Parathyroid adenoma (tissue), 2 donors: Measurements from ENCODE around the gene GRIK2.

ENCODE experiments used
- H2AFZ ChIP-seq: fragments of 300-600 bp; sonication (generic); one replicate; pipeline ENCODE4 v1.7.0; 2017; ENCODE audit warnings: antibody characterized with exemption, mild to moderate bottlenecking
- H3K27ac ChIP-seq: fragments of 300-600 bp; sonication (generic); one replicate; pipeline ENCODE4 v1.7.0; 2017
- H3K27me3 ChIP-seq: fragments of 300-600 bp; sonication (generic); one replicate; pipeline ENCODE4 v1.7.0; 2017; ENCODE audit warnings: low read length; ENCODE audit not compliant: control insufficient read depth, insufficient read depth
- H3K36me3 ChIP-seq: fragments of 300-600 bp; sonication (generic); one replicate; pipeline ENCODE4 v1.7.0; 2017; ENCODE audit warnings: low read length; ENCODE audit not compliant: control insufficient read depth, insufficient read depth
- H3K4me1 ChIP-seq: fragments of 300-600 bp; sonication (generic); one replicate; pipeline ENCODE4 v1.7.0; 2017; ENCODE audit warnings: control low read depth
- H3K4me2 ChIP-seq: fragments of 300-600 bp; sonication (generic); one replicate; pipeline ENCODE4 v1.7.0; 2017; ENCODE audit warnings: low read length
- H3K4me3 ChIP-seq: fragments of 300-600 bp; sonication (generic); one replicate; pipeline ENCODE4 v1.7.0; 2017; ENCODE audit warnings: low read depth, low read length
- H3K79me2 ChIP-seq: fragments of 300-600 bp; sonication (generic); one replicate; pipeline ENCODE4 v1.7.0; 2017; ENCODE audit warnings: control low read depth
- H3K9ac ChIP-seq: fragments of 300-600 bp; sonication (generic); one replicate; pipeline ENCODE4 v1.7.0; 2017; ENCODE audit warnings: mild to moderate bottlenecking
- H3K9me3 ChIP-seq: fragments of 300-600 bp; sonication (generic); one replicate; pipeline ENCODE4 v1.7.0; 2017; ENCODE audit warnings: low read length; ENCODE audit not compliant: control insufficient read depth
- CTCF ChIP-seq: fragments of 300-600 bp; sonication (generic); IDR thresholded peaks from one replicate; pipeline ENCODE4 v1.7.0; 2017; ENCODE audit warnings: antibody characterized with exemption, mild to moderate bottlenecking
- donor health status: primary hyperparathyroidism.

Gene GRIK2

DNA sequence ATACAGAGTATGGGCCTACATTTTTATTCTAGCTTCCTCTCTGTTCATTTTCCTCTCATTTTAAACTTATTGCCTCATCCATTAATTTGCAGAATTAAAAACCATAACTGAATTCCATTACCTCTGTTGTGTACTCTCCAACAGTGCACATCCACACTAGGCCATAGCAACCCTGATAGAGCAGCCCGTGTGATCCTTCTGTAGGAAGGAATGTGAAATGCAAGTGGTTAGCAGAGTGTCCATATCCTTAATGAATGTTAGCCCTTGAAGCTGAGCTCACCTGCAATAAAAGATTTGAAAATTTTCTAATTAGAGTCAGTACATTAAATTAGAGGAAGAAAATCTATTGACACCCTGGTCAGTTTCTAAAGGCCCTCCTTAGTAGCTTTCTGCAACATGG lies 6.5 kb upstream of the GRIK2 start:
- H3K4me2 ChIP-seq: no peak overlapping the region
- H2AFZ ChIP-seq: no peak overlapping the region
- H3K27me3 ChIP-seq: no peaks in the 10 kb centered on the region
- H3K4me3 ChIP-seq: no peak overlapping the region
- TF ChIP-seq CTCF: no peak
- no peaks in the 10 kb centered on the region for H3K4me1 ChIP-seq
- H3K9me3 ChIP-seq: peaks cover 2% of the 10 kb centered on the region
- H3K79me2 ChIP-seq: no peaks in the 10 kb centered on the region
- no peaks in the 10 kb centered on the region for H3K36me3 ChIP-seq
- no peak overlapping the region for H3K9ac ChIP-seq
- H3K27ac ChIP-seq: no peak overlapping the region

GRCh38 chr6:101391772-101392585 lies 1.5 kb upstream of the GRIK2 start:
- no peak overlapping the region for H3K4me3 ChIP-seq
- no peak for TF ChIP-seq CTCF

DNA sequence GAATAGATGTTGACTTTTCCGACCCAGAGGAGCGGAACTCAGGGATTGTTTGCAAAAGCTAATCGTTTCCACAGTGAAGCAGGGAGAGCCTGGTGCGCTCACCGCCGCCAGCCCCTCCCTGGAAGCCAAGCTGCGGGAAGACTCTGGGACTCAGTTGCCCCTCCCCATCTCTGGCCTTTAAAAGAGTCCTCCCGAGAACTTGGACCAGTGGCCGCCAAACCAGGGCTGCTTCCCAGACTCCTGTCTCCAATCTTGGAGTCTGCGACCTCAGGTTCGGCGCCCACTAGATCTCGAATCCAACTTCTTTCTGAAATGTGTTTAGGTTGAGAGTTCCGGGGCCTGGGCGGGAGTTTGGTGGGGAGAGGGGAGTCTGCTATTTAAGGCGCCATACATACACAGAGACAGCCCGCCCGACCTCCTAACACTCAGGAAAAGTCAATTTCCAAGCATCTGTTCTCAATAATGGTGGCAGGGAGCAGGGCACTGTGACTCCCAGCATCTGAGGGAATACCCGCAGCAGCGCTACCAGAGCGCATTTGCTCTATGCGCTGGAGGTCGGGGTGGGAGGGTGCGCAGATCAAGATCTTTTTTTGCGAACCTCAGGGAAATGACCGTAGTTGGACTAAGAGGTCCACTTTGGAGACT lies 800 bp upstream of the GRIK2 start:
- H3K79me2 ChIP-seq: no peaks in the 10 kb centered on the region
- no peaks in the 10 kb centered on the region for H3K36me3 ChIP-seq
- H2AFZ ChIP-seq: no peak overlapping the region
- H3K4me3 ChIP-seq: no peak overlapping the region
- no peak for TF ChIP-seq CTCF
- H3K27ac ChIP-seq: no peak overlapping the region
- H3K27me3 ChIP-seq: no peaks in the 10 kb centered on the region
- peak overlapping the region; percentile 50 for H3K4me2 ChIP-seq
- peaks cover 2% of the 10 kb centered on the region for H3K9me3 ChIP-seq
- no peaks in the 10 kb centered on the region for H3K4me1 ChIP-seq
- H3K9ac ChIP-seq: no peak overlapping the region

More at GRCh38 chr6:101391772-101392585, 1.5 kb upstream of the GRIK2 start:
- H2AFZ ChIP-seq: no peak overlapping the region
- no peaks in the 10 kb centered on the region for H3K27me3 ChIP-seq
- peaks cover 2% of the 10 kb centered on the region for H3K9me3 ChIP-seq
- no peaks in the 10 kb centered on the region for H3K36me3 ChIP-seq
- H3K4me1 ChIP-seq: no peaks in the 10 kb centered on the region
- H3K9ac ChIP-seq: no peak overlapping the region
- H3K79me2 ChIP-seq: no peaks in the 10 kb centered on the region
- H3K4me2 ChIP-seq: no peak overlapping the region
- H3K27ac ChIP-seq: no peak overlapping the region

DNA sequence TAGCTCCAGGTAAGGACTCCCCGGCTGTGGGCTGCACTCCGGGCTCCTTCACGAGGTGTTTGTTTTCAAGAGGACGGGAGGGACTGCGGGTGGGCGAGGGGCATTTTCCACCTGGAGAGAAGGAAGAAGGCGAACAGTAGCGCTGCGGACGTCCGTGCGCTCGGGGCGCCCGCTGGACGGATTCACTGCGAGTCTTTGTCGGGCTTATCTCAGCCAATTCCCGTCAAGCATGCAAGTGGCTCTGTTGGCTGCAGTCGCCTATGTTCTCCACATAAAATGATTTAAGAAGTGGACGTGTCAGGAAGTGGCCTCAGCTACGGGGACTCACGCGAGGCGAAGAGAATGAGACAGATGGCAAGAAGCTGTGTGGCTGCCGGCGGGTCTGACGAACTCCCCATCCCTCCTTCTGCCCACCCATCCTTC lies 332 bp downstream of the GRIK2 start:
- Histone ChIP-seq H3K27ac (no peak overlapping the region), H3K9ac (no peak overlapping the region)

More for the DNA sequence above, 332 bp downstream of the GRIK2 start:
- no peaks in the 10 kb centered on the region for H3K27me3 ChIP-seq
- H3K4me3 ChIP-seq: peak overlapping the region; percentile 3
- no peaks in the 10 kb centered on the region for H3K79me2 ChIP-seq
- no peak overlapping the region for H2AFZ ChIP-seq
- no peaks in the 10 kb centered on the region for H3K4me1 ChIP-seq
- H3K36me3 ChIP-seq: no peaks in the 10 kb centered on the region
- no peak for TF ChIP-seq CTCF
- peaks cover 2% of the 10 kb centered on the region for H3K9me3 ChIP-seq
- peak overlapping the region; percentile 50 for H3K4me2 ChIP-seq
